ENCODE data around the gene FAM177A1.
"Not testable (repeated sequence)": the region's sequence is repeated elsewhere in the genome, so short reads cannot be mapped to it uniquely, and the experiment has no call there.

The FAM177A1 gene

DNA sequence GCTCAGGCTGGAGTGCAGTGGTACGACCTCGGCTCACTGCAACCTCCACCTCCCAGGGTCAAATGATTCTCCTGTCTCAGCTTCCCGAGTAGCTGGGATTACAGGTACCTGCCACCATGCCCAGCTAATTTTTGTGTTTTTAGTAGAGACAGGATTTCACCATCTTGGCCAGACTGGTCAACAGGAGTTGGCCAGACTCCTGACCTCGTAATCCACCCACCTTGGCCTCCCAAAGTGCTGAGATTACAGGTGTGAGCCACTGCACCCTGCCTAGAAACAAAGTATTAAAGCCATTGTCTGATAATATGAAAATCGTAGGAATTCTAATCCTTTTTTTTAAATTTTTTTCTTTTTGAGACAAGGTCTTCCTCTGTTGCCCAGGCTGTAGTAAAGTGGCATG lies 19.7 kb downstream of the FAM177A1 start:
- not testable (repeated sequence) for DNase-seq

DNA sequence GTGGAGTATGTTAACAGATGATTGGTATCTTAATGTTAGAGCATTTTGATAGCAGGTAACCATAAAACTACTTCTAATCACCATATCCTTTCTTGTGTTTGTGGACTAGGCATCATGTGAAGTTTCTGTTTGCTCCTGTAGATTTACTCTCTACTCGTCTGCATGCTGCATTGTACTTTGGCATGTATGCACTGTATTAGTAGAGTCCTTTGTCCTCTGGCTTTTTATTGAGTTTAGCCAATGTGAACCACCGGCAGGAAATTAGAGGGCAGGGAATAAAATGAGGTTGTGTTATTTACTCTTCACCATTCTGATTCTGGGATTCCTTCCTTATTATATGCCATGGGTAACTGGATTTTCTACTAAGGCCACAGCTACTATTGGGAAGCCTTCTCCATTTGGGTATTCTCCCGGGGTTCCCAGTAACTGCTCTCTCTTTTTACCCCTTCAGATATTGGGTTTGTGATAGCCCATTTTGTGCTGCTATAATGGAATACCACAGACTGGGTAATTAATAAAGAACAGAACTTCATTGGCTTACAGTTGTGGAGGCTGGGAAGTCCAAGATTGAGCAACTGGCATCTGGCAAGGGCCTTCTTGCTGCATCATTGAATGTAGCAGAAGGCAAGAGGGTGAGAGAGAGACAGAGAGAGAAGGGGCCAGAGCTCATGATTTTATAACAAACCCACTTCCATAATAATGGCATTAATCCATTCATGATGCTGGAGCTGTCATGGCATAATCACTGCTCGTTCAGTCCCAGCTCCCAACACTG lies 22.4 kb downstream of the FAM177A1 start:
- DNase-seq, result no peak

GRCh38 chr14:35072226-35072625 lies 26.2 kb downstream of the FAM177A1 start:
- no peak for DNase-seq

DNA sequence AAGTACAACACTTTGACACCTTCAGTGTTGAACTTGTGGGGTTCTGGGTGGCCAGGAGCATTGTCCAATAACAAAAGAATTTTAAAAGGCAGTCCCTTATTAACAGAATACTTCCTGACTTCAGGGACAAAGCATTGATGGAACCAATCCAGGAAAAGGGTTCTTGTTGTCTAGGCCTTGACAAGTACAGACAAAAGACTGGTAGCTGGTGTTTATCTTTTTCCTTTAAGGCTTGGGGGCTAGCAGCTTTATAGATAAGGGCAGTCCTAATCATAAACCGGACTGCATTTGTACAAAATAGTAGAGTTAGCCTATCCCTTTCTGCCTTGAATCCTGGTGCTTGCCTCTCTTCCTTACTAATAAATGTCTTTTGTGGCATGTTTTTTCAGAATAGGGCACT lies 27.4 kb downstream of the FAM177A1 start:
- DNase-seq, result no peak

- DNase-seq, result no peak
Measured at GRCh38 chr14:35078082-35078481, 32.0 kb downstream of the FAM177A1 start.

DNA sequence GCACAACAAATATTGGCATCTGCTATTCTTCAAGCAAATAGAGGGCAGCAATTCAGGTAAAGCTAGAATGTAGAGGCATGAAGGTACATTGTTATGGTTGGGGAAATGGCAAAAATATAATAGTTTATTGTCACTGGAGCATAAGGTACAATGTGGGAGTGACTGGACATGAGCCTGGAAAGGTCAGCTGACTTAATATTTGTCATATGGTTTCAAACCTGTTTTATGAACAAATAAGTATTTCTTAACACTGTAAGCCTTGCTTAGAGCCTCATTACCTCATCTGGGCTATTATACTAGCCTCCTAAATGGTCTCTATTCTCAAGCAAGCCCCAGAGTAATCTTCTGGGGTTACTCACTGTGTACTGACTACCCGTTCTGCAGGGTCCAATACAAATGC lies 33.7 kb downstream of the FAM177A1 start:
- no peak for DNase-seq

GRCh38 chr14:35083530-35084150 lies 37.6 kb downstream of the FAM177A1 start:
- no peak for DNase-seq

DNA sequence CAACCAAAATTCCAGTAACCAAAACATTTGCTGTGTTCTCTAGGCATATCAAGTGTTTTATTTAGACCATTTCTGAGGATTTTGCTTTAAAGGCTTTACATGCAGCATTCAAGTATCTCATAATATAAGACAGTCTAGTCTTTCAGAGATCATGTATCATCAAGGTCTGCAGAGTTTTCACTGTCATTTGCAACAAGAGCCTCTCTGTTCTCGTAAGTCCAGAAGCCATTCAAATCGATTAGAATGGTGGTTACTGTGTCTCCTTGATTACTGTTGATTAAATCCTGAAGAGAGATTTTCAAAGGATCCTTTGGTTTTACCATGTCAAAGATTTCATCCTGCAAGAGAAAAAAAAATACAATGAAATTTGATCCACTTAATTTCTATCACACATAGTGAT lies 39.4 kb downstream of the FAM177A1 start:
- DNase-seq, result no peak

DNA sequence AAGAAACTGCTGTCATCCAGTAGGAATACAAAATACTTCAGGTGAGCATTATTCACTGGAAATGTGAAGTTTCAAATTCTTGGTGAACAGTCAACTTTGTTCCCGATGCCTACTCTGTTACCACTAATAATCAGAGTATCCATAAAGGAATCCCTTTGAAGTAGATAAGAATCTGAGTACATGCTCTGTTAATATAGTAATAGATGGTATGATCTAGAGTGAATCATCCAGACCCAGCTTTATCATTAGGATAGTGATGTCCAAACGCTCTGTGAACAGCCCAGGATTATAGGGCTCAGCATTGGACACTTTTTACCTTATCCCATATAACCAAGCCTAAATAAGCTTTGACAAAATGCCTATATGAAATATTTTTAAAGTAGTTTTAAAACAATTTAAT lies 42.4 kb downstream of the FAM177A1 start:
- DNase-seq, result no peak

- DNase-seq, result not testable (repeated sequence)
Measured at GRCh38 chr14:35094645-35095044, 48.6 kb downstream of the FAM177A1 start.

GRCh38 chr14:35107866-35108265 lies 61.8 kb downstream of the FAM177A1 start:
- no peak for DNase-seq

DNA sequence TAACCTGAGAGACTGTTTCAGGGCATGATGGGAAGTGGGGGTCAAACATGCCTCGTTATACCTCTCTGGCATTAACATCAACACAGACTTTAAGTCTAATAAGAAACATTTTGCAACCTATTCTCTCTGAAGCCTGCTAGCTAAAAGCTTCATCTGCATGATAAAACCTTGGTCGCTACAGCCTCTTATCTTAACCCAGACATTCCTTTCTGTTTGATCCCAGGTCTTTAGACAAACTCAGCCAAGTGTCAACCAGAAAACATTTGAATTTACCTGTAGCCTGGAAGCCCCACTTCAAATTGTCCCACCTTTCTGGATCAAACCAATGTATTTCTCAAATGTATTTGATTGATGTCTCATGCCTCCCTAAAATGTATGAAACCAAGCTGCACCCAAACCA lies 66.6 kb downstream of the FAM177A1 start:
- DNase-seq, result no peak

DNA sequence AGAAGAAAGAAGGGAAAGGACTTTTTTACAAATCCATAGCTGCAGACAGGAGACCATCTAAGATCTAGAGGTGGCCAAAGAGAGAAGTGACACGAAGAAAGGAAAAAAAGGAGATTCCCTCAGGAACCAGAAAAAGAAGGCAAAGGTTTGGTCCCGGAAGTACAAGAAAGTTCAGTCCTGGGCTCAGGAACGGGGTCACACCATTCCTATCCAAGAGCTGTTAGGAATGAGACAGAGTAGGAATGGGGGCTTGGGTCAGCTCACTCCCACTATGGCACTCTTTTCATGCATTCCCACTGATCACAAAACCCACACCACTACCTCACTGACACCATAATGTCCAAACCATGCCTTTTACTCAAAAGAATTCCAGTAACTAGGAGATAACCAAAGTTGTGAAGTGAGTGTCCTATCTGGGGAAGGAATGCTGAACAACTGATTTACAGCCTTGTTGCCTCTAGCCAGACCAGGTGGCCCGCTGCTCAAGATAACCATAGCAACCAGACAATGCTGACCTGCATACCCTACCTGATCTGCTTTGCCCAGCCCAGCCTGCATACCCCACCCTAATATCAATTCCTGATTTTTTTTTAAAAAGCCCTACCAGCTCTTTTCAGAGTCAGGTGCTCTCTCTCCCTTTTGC lies 67.4 kb downstream of the FAM177A1 start:
- no peak for DNase-seq

- no peak for DNase-seq
Measured at GRCh38 chr14:35114036-35114435, 68.0 kb downstream of the FAM177A1 start.

- DNase-seq, result no peak
Measured at GRCh38 chr14:35116242-35116641, 70.2 kb downstream of the FAM177A1 start.

DNA sequence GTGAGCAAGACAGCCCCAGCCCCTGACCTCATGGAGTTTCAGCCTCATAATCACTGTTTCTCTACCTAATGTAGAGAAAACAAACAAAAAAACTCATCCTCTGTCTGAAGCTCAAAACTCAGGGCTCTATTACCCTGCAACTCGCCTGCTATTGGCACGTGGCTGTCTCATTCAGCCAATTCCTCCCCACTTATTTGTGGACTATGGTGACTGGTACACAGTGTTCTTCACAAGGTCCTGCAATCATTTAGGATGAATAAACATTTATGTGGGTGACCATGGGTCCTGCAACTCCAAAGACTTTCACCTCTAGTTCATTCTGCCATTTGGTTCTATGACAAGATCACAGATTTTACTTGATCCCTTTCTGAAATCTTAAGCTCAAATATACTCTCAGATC lies 71.0 kb downstream of the FAM177A1 start:
- DNase-seq, result no peak

DNA sequence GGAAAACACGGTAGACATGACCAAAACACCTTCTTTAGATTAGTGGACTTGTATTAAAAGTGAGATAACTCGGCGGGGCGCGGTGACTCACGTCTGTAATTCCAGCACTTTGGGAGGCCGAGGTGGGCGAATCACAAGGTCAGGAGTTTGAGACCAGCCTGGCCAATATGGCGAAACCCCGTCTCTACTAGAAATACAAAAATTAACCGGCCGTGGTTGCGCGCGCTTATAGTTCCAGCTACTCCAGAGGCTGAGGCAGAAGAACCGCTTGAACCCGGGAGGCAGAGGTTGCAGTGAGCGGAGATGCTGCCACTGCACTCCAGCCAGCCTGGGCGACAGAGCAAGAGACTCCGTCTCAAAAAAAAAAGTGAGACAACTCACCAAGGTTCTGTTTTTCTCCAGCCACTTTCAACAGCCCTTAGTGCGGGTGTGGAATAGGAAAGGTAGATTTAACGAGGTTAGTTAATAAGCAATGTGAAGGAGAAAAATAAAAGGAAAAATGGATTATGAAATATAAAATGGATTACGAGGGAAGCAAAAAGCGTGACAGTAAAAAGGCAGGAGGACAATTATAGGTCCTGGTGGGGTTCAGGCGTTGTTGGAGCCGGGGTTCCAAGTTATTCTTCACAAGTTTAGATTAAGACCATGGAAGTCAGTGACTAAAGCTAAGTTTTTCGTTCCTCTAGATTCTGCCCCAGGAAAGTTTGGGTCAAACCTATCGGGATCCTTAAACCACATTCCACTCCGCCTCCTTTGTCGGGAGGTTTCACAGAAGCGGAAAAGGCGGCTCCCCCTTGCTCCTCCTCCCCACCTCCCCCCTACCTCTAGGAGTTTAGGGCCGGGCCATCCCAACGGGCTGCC lies 75.2 kb downstream of the FAM177A1 start:
- no peak for DNase-seq

GRCh38 chr14:35121887-35122695 lies 76.0 kb downstream of the FAM177A1 start, which contains the start of the genes PPP2R3C and PRORP:
Gene PPP2R3C, minus strand, starts transcription at chr14:35121990. Its CDS starts 31 bp downstream, at chr14:35121959.
Gene PRORP, plus strand, starts transcription at chr14:35122552. Its CDS starts 694 bp downstream, at chr14:35123246.
- peak; percentile 93 for DNase-seq

- no peak for DNase-seq
Measured at GRCh38 chr14:35122696-35123387, 76.8 kb downstream of the FAM177A1 start.

- DNase-seq, result no peak
Measured at GRCh38 chr14:35123388-35123703, 77.3 kb downstream of the FAM177A1 start.

DNA sequence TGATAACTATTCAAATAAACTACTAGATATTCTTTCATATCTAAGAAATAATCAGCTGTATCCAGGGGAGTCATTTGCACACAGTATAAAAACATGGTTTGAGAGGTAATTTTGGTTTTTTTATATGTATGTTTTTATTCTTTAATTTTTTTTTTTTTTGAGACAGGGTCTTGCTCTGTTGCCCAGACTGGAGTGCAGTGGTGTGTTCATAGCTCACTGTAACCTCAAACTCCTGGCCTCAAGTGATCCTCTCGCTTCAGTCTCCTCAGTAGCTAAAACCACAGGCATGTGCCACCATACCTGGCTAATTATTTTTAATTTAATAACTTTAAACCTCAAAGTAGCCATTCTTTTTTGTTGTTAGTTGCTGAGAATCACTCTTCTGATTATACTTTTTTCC lies 78.1 kb downstream of the FAM177A1 start:
- no peak for DNase-seq
